CD4-positive, alpha-beta memory T cell (primary cell): ENCODE results near the gene OMG. TPM values are rescaled to one million over a fixed set of nuclear protein-coding genes. Genes with fewer than 3 reads are reported as not detected.

Experiments
- polyA plus RNA-seq, 2 donors: library from polyadenylated mRNA; unstranded; fragments of 300-500 nt; fragmentation: Illumina TruSeq; gene quantifications; one replicate each; pipeline ENCODE4 v1.2.3, GENCODE V29; 2021
- total RNA-seq, 2 experiments: library from RNA; stranded (reverse); gene quantifications; one replicate each; pipeline ENCODE4 v1.2.3, GENCODE V29; 2021

OMG gene
- total and polyA plus RNA-seq, 4 experiments from 2014 or later: 0.61 to 0.84 (median 0.69) TPM; not detected in 1

Other genes starting within 250 kb of the OMG start
- gene NF1, start 202.3 kb downstream of the OMG start, total RNA-seq: 10 to 100 TPM; 49.8 to 52.4 TPM
- gene NF1, start 202.3 kb downstream of the OMG start, polyA plus RNA-seq: 1 to 10 TPM; 5.5 to 5.9 TPM
- 100 to 1,000 TPM; 174 to 176 TPM for gene EVI2B, start 16.8 kb upstream of the OMG start, total RNA-seq
- 100 to 1,000 TPM in 1 of 2 donors, 10 to 100 TPM in 1; 99.2 to 103 TPM for gene EVI2B, start 16.8 kb upstream of the OMG start, polyA plus RNA-seq
- gene EVI2A, start 24.4 kb upstream of the OMG start, total RNA-seq: 100 to 1,000 TPM; 133 to 139 TPM
- 10 to 100 TPM; 70.1 to 76.9 TPM for gene EVI2A, start 24.4 kb upstream of the OMG start, polyA plus RNA-seq
- gene RAB11FIP4, start 94.4 kb upstream of the OMG start, total RNA-seq: 10 to 100 TPM; 44.1 to 47.4 TPM
- gene RAB11FIP4, start 94.4 kb upstream of the OMG start, polyA plus RNA-seq: 10 to 100 TPM in 1 of 2 donors, 1 to 10 TPM in 1; 8.3 to 15.9 TPM